ENCODE results near the gene THAP7. TPM values are rescaled to one million over a fixed set of nuclear protein-coding genes. Genes with fewer than 3 reads are reported as not detected.

THAP7 gene
- total RNA-seq, 2 experiments from 2014 or later, result 20.4 to 21.2 TPM

DNA sequence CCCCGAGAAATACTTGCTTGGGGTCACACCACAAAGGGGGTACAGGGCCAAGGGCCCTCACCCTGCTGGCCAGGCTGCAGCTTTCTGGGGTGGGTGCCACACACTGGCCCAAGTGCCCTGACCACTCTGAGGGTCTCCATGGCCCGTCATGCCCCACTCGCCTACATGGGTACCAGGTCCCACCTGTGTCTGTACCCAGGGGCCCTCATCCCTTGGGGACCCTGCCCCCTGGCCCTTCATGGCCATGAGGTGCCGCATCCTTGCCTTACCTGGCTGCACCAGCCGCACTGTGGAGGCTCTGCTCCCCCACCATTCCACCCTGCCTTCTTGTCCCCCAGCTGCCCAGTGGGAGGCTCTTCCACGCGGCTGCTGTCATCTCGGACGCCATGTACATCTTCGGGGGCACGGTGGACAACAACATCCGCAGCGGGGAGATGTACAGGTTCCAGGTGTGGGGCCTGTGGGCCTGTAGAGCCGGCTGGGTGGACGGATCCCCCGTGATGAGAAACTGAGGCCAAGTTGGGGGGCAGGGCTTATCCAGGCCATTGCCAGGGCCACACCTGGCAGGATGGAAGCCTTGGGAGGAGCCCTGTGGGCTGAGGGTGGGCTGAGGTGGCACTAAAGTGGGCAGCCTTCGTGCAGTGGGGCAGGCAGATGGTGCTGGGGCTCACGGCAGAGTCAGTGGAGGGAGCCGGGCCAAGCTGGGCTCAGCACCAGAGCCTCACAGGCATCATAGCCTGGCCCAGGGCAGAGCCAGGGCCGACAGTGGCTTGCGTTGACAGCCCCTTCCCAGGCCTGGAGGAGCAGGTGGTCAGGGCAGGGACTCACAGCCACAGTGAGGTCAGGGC, 9.2 kb downstream of the THAP7 start:
- no peaks in the 10 kb centered on the region for H3K9me3 Mint-ChIP-seq
- CTCF ChIA-PET, result no interaction called here
- peaks cover 6% of the 10 kb centered on the region for H3K4me1 Mint-ChIP-seq (ENCODE audit: low read depth)
- no peak overlapping the region for H3K4me3 Mint-ChIP-seq
- no peak overlapping the region for H3K27ac Mint-ChIP-seq
- peaks cover 8% of the 10 kb centered on the region for H3K36me3 Mint-ChIP-seq (ENCODE audit: low read depth)
- H3K27me3 Mint-ChIP-seq (ENCODE audit: low read depth), result no peaks in the 10 kb centered on the region
- DNase-seq, result no peak
- intact Hi-C loops (cut with micrococcal nuclease), result no loop called here

DNA sequence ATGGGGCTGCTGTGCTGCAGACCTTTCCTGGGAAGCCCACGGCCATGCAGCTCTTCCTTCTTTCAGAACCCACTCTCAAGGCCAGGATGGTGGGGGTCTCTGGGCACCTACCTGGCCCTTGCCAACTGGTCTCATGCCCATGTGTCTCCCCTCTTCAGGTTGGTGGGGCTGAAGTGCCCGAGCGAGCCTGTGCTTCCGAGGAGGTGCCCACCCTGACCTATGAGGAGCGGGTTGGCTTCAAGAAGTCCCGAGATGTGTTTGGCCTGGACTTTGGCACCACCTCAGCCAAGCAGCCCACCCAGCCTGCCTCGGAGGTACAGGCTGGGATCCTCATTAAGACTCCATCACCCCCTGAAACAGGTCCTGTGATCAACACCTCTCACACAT, 9.9 kb downstream of the THAP7 start:
- H3K36me3 Mint-ChIP-seq (ENCODE audit: low read depth), result peaks cover 12% of the 10 kb centered on the region
- intact Hi-C loops (cut with micrococcal nuclease), result no loop called here
- no peak overlapping the region for H3K27ac Mint-ChIP-seq
- no peaks in the 10 kb centered on the region for H3K27me3 Mint-ChIP-seq (ENCODE audit: low read depth)
- CTCF ChIA-PET, result no interaction called here
- H3K4me3 Mint-ChIP-seq, result no peak overlapping the region
- peaks cover 6% of the 10 kb centered on the region for H3K4me1 Mint-ChIP-seq (ENCODE audit: low read depth)
- no peaks in the 10 kb centered on the region for H3K9me3 Mint-ChIP-seq
- no peak for DNase-seq

DNA sequence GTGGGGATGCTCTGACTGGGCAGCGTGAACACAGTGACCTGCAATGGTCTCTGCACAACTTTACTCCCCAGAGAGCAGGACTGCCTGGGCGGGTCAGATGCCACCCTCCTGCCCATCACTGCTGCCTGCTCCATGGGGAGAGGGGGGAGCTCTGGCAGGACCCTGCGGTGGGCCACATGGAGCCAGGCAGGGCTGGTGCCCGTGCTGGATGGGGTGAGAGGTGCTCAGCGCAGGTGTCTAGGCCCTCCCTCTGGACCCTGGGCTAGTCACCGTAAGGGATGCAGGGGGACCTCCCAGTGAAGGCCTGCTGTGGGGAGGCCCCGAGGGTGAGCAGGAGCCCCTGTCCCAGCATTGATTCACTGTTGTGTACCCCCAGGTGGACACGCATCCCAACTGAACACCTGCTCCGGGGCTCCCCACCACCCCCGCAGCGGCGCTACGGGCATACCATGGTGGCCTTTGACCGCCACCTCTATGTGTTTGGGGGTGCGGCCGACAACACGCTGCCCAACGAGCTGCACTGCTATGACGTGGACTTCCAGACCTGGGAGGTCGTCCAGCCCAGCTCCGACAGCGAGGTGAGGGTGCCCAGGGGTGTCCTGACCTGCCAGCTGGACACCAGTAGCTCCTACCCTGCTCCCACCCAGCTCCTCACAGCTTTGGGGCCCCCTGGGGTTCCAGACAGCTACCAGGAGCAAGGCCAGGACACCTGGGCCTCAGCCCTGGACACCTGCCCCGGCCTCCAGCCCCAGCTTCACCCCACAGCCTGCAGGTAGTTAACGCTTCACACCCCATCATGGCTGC, 10.5 kb downstream of the THAP7 start:
- no peaks in the 10 kb centered on the region for H3K9me3 Mint-ChIP-seq
- no peak for DNase-seq
- CTCF ChIA-PET, result interaction anchor here (0.6 to 1.4 kb wide), 2 partner anchors 9 to 47 kb away, joined by 3 read pairs; partner anchors contain the start of gene LZTR1
- H3K4me3 Mint-ChIP-seq, result no peak overlapping the region
- H3K4me1 Mint-ChIP-seq (ENCODE audit: low read depth), result peaks cover 6% of the 10 kb centered on the region
- H3K27ac Mint-ChIP-seq, result no peak overlapping the region
- no peaks in the 10 kb centered on the region for H3K27me3 Mint-ChIP-seq (ENCODE audit: low read depth)
- intact Hi-C loops (cut with micrococcal nuclease), result no loop called here
- peaks cover 15% of the 10 kb centered on the region for H3K36me3 Mint-ChIP-seq (ENCODE audit: low read depth)

DNA sequence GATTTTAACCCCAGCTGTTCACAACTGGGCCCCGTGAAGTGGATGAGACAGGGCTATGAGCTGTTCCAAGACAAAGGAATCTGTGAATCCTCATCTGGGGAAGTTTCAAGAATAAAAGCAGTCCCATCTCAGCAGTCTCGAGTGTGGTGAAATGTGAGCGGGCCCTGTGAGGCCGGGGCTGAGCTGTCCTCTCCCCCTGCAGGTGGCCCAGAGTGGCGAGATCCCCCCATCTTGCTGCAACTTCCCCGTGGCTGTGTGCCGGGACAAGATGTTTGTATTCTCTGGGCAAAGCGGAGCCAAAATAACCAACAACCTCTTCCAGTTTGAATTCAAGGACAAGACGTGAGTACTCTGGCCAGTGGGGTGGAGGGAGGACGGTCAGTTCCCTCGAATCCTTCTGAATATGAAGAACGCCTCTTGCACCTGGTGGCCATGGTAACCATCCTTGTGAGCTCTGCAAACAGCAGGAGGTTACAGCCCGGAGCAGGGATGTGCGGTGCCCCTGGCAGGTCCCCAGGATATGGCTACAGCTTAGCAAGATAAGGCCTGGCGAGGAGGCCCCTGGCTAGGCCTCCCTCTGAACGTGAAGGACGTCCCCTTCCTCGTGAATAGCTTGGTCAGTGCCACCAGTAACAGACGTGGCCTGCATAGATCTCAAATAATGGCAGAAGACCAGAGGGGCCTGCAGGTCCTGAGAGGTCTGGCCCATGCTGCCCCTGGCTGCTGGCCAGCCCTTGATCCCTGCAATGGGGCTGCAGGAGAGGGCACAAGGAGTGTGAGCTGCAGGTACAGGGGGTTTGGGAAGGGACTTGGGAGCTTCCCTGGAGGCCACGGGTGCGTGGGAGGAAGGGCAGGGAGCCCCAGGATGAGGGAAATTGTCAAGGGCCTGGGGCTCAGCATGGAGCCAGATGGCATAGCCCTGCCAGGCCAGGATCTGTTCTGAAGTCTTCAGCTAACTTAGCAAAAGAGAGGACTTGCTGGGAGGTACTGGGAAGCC, 11.4 kb downstream of the THAP7 start:
- intact Hi-C loops (cut with micrococcal nuclease), result no loop called here
- no peak overlapping the region for H3K4me3 Mint-ChIP-seq
- no peaks in the 10 kb centered on the region for H3K9me3 Mint-ChIP-seq
- CTCF ChIA-PET, result interaction anchor here (0.6 to 1.4 kb wide), 2 partner anchors 8 to 48 kb away, joined by 3 read pairs; partner anchors contain the start of gene LZTR1
- H3K27ac Mint-ChIP-seq, result no peak overlapping the region
- H3K27me3 Mint-ChIP-seq (ENCODE audit: low read depth), result no peaks in the 10 kb centered on the region
- peaks cover 6% of the 10 kb centered on the region for H3K4me1 Mint-ChIP-seq (ENCODE audit: low read depth)
- no peak for DNase-seq
- H3K36me3 Mint-ChIP-seq (ENCODE audit: low read depth), result peaks cover 17% of the 10 kb centered on the region

DNA sequence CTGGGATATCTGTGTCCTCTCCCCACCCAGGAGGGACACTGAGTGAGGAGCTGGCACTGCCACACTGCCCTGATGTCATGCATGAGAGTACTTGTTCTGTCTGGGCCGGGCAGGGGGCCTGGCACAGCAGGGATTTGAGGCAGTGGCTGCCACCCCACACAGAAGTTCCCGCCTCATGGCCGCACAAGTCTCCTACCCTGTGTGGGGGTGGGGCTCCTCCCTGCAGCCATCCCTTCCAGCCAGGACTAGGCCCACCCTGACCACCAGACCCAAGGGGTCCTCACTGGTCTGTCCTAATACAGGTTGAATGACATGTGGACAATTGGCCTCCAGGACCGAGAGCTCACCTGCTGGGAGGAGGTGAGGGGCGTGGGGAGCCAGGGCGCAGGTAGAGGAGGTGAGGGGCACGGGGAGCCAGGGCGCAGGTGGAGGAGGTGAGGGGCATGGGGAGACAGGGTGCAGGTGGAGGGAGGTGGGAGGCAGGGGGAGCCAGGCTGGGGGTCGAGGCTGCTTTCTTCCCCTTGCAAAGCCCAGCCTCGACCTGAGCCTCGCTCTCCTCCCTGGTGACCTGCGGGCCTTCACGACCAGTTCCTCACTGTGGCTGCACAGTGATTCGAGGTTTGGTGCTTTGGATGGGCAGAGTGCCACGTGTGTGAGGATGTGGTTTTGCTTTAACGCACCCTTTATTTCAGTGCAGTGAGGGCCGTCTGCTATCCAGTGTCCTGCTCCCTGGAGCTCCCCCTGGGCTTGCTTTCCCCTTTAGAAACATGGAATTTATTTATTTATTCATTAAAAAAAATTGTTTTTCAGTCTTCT, 12.4 kb downstream of the THAP7 start:
- no peaks in the 10 kb centered on the region for H3K27me3 Mint-ChIP-seq (ENCODE audit: low read depth)
- CTCF ChIA-PET, result no interaction called here
- H3K4me1 Mint-ChIP-seq (ENCODE audit: low read depth), result peaks cover 6% of the 10 kb centered on the region
- H3K9me3 Mint-ChIP-seq, result no peaks in the 10 kb centered on the region
- H3K4me3 Mint-ChIP-seq, result no peak overlapping the region
- intact Hi-C loops (cut with micrococcal nuclease), result no loop called here
- H3K27ac Mint-ChIP-seq, result no peak overlapping the region
- DNase-seq, result no peak
- peaks cover 14% of the 10 kb centered on the region for H3K36me3 Mint-ChIP-seq (ENCODE audit: low read depth)

DNA sequence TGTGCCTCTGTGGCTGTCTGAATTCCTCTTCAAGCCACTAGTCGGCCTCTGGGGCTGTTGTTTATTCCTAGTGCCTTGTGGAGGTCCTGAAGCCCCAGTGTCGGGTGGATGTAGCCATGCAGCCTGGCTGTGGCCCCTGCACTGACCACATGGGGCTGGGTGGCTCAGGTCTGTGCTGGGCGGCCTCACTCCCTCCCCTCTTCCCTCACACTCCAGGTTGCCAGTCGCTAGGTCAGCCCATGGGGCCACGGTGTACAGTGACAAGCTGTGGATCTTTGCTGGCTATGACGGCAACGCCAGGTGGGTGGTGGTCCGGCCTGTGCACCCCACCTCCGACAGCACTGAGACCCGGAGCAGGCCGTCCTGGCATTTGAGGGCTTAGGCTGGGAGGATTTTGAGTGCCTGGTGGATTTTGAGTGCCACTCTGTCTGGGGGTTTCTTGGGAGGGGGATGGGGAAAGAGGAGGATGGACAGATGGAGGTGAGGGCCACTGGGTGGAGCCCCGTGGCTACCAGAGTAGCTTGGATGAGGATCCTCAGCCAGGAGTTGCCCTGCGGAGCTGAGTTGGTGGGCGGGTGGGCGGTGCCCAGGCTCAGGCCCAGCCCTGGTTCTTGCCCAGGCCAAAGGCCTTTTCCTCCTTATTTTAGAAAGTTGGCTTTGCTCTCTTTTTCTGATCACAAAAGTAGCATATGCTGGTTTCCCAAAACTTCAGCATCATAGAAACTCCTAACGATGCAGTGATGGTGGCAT, 13.2 kb downstream of the THAP7 start:
- H3K27me3 Mint-ChIP-seq (ENCODE audit: low read depth), result no peaks in the 10 kb centered on the region
- CTCF ChIA-PET, result no interaction called here
- no peaks in the 10 kb centered on the region for H3K9me3 Mint-ChIP-seq
- H3K4me3 Mint-ChIP-seq, result no peak overlapping the region
- DNase-seq, result no peak
- no peak overlapping the region for H3K27ac Mint-ChIP-seq
- H3K36me3 Mint-ChIP-seq (ENCODE audit: low read depth), result peaks cover 20% of the 10 kb centered on the region
- peaks cover 12% of the 10 kb centered on the region for H3K4me1 Mint-ChIP-seq (ENCODE audit: low read depth)
- intact Hi-C loops (cut with micrococcal nuclease), result no loop called here

DNA sequence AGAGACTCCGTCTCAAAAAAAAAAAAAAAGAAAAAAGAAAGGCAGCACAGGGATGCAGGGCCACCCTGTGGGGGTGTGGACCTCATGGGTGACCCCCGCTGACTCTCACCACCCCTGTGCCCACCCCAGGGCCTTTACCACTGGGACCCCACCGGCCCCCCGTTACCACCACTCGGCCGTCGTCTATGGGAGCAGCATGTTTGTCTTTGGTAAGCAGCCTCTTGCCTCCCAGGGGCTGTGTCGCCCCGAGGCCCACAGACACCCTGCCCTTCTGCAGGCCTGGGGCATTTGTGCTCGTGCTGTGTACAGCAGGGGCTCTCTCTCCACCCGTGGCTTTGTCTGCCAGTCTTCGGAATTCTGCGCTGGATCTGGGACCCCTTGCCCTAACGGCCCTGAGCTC, 14.5 kb downstream of the THAP7 start:
- no peak overlapping the region for H3K27ac Mint-ChIP-seq

DNA sequence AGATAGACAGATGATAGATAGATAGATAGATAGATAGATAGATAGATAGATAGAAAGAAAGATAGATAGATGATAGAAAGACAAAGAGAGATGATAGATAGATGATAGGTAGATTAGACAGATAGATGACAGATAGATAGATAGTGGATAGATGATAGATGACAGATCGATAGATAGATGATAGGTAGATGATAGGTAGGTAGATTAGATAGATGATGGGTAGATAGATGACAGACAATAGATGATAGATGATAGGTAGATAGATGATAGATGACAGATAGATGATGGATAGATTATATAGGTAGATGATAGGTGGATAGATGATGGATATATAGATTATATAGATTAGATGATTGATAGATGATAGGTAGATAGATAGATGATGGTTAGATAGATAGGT, 15.6 kb downstream of the THAP7 start:
- Mint-ChIP-seq H3K27ac (no peak overlapping the region), H3K4me1 (ENCODE audit: low read depth) (peaks cover 23% of the 10 kb centered on the region), H3K36me3 (ENCODE audit: low read depth) (peaks cover 22% of the 10 kb centered on the region), H3K9me3 (no peaks in the 10 kb centered on the region), H3K4me3 (no peak overlapping the region), H3K27me3 (ENCODE audit: low read depth) (no peaks in the 10 kb centered on the region)
- intact Hi-C loops (cut with micrococcal nuclease), result no loop called here
- CTCF ChIA-PET, result interaction anchor here (0.6 to 1.0 kb wide), 2 partner anchors 35 to 105 kb away, joined by 3 read pairs; no protein-coding TSS in a partner anchor
- DNase-seq, result no peak

More for the DNA sequence above, 14.5 kb downstream of the THAP7 start:
- H3K4me3 Mint-ChIP-seq, result no peak overlapping the region
- intact Hi-C loops (cut with micrococcal nuclease), result no loop called here
- peaks cover 20% of the 10 kb centered on the region for H3K4me1 Mint-ChIP-seq (ENCODE audit: low read depth)
- no peaks in the 10 kb centered on the region for H3K27me3 Mint-ChIP-seq (ENCODE audit: low read depth)
- no peaks in the 10 kb centered on the region for H3K9me3 Mint-ChIP-seq
- CTCF ChIA-PET, result no interaction called here
- H3K36me3 Mint-ChIP-seq (ENCODE audit: low read depth), result peaks cover 22% of the 10 kb centered on the region
- no peak for DNase-seq

DNA sequence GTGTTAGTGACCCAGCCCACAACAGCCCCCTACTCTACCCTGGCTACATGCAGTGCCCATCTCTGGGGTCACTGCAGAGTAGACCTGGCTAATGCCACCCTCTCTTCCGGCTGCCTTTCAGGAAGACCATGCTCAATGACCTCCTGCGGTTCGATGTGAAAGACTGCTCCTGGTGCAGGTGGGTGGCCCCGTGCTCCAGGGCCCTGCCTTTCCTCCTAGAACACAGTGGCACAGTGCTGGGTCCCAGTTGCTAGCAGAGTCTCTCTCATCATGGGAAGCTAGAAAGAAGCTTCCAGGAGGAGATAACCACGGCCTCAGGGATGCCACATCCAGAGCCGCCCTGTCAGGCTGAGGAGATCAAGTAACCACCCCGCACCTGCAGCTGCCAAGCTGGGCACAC, 16.2 kb downstream of the THAP7 start:
- no peak for DNase-seq
- peaks cover 29% of the 10 kb centered on the region for H3K4me1 Mint-ChIP-seq (ENCODE audit: low read depth)
- H3K27ac Mint-ChIP-seq, result no peak overlapping the region
- CTCF ChIA-PET, result interaction anchor here (0.6 to 1.0 kb wide), 2 partner anchors 35 to 104 kb away, joined by 3 read pairs; no protein-coding TSS in a partner anchor
- H3K9me3 Mint-ChIP-seq, result no peaks in the 10 kb centered on the region
- H3K4me3 Mint-ChIP-seq, result no peak overlapping the region
- peaks cover 22% of the 10 kb centered on the region for H3K36me3 Mint-ChIP-seq (ENCODE audit: low read depth)
- intact Hi-C loops (cut with micrococcal nuclease), result no loop called here
- H3K27me3 Mint-ChIP-seq (ENCODE audit: low read depth), result no peaks in the 10 kb centered on the region

DNA sequence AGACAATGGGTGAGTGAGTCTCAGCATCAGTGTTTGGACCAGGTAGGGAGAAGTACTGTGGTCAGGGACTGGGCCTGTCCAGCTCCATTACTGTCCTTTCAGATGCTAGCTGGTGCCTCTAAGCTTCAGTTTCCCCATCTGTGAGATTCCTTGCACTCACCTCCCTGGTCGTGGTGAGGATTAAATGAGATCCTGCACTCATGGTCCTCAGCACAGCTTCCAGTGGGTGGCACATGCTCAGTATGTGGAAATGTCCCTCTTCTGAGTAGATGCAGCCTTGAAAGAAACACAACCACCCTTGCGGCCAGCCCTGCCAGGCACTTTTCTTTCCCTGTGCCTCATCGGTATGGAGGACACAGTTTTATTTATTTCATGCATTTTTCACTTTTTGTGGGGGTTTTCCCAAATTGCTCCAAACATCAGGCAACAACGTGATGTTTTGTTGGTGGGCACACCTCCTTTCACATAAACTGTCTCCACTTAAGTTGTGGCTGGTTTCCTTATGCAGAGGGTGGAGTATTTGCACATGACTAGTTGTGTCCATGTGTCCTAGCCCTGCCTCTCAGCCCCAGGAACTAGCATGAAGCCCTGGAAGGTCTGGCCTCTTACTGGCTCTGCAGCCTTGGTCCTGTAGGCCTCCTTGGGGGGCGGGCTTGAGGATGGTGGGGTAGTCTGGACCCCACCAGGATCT, 18.7 kb downstream of the THAP7 start:
- CTCF ChIA-PET, result no interaction called here
- Mint-ChIP-seq H3K4me1 (ENCODE audit: low read depth) (peaks cover 41% of the 10 kb centered on the region), H3K27me3 (ENCODE audit: low read depth) (no peaks in the 10 kb centered on the region), H3K4me3 (peak overlapping the region; percentile 97), H3K27ac (peak overlapping the region; percentile 85), H3K9me3 (peaks cover 9% of the 10 kb centered on the region), H3K36me3 (ENCODE audit: low read depth) (peaks cover 20% of the 10 kb centered on the region)
- intact Hi-C loops (cut with micrococcal nuclease), result loop anchor here (2.0 kb wide), 1 partner anchor 20 kb away; no protein-coding TSS in a partner anchor
- DNase-seq, result no peak

Measured in activated naive CD4-positive, alpha-beta T cell treated with anti-CD3 and anti-CD28 coated beads for 36 hours (primary cell).